Adrenal gland (tissue), 12 donors: ENCODE measurements around the gene DOK3. TPM values are rescaled to one million over a fixed set of nuclear protein-coding genes. Genes with fewer than 3 reads are reported as not detected.

Experiments
- DNase-seq, 7 donors: peaks; one replicate each; pipeline ENCODE4 v3.0.0-alpha.2; 2019 to 2020
- H3K27ac ChIP-seq, 5 donors: fragments of 200-600 bp; sonication (generic) in 4 of 5; 1 replicate in 3 of 5; 2 replicates in 2 of 5; pipeline versions ENCODE4 v1.5.1 to v1.8.0; 2016 to 2020; ENCODE audit warnings: mild to moderate bottlenecking in 1 of 5
- H3K27me3 ChIP-seq: fragments of 200-600 bp; 2 replicates; pipeline ENCODE4 v1.8.0; 2021
- H3K36me3 ChIP-seq, 2 donors: fragments of 200-600 bp; replicated peaks in 1 of 2; 1 replicate in 1 of 2; 2 replicates in 1 of 2; pipeline versions ENCODE4 v1.5.1 to v1.8.0; 2018 to 2022
- H3K4me1 ChIP-seq, 2 donors: fragments of 200-600 bp; replicated peaks in 1 of 2; 1 replicate in 1 of 2; 2 replicates in 1 of 2; pipeline versions ENCODE4 v1.5.1 to v1.8.0; 2018 to 2021
- H3K4me3 ChIP-seq, 4 donors: fragments of 200-600 bp; sonication (generic) in 3 of 4; one replicate each; pipeline ENCODE4 v1.5.1; 2016 to 2018
- H3K9me3 ChIP-seq, 3 donors: fragments of 200-600 bp; sonication (generic) in 1 of 3; replicated peaks in 1 of 3; 1 replicate in 2 of 3; 2 replicates in 1 of 3; pipeline versions ENCODE4 v1.5.1 to v1.8.0; 2016 to 2021
- POLR2A ChIP-seq, 2 donors: fragments of 450-650 bp; IDR thresholded peaks; one replicate each; pipeline ENCODE4 v1.6.1; 2017; ENCODE audit warnings: antibody characterized with exemption in 2 of 2, mild to moderate bottlenecking in 2 of 2, moderate library complexity in 1 of 2
- WGBS, 4 donors: extraction: QIAGEN DNeasy Blood & Tissue Kit in 2 of 4; methylation state at CpG; one replicate each; pipeline versions ENCODE4 v1.1.5 to v1.1.7; 2013 to 2017; 5-methylcytosine and 5-hydroxymethylcytosine counted together
- intact Hi-C, 2 donors: fragments of 100-400 bp; cut with DNase I; formaldehyde crosslinking; loops; one replicate each; pipeline versions ENCODE4 v1.14.1 to v1.15.0; 2022 to 2023
- polyA plus RNA-seq, 3 donors: library from polyadenylated mRNA; stranded (reverse); fragments of 200-250 nt in 2 of 3; fragments of 350-450 nt in 1 of 3; fragmentation: Illumina TruSeq in 1 of 3; extraction: RNeasy Lipid Tissue Mini Kit (QIAGEN cat#74804) in 1 of 3; gene quantifications; one replicate each; pipeline ENCODE4 v1.2.3, GENCODE V29; 2013 to 2014
- total RNA-seq, 9 donors: library from RNA; depleted of rRNA in 4 of 9; stranded (reverse); fragments of >200 nt in 4 of 9; fragments of 120-200 nt in 1 of 9; fragmentation: NEBNext Ultra II Directional in 1 of 9; extraction: Animal tissue kit (Norgen Biotek cat#: 25700) in 1 of 9; gene quantifications; one replicate each; pipeline versions ENCODE4 v1.1.0 to v1.2.4, GENCODE V29; 2013 to 2023
- TF ChIP-seq, protein P1 (sequence below), 6 experiments: fragments of 450-650 bp in 4 of 6; fragments of 200-600 bp in 2 of 6; sonication (generic) in 1 of 6; IDR thresholded peaks; 1 replicate in 5 of 6; 2 replicates in 1 of 6; pipeline versions ENCODE4 v1.5.1 to v1.8.0; 2016 to 2021; ENCODE audit warnings: antibody characterized with exemption in 6 of 6, mild to moderate bottlenecking in 2 of 6, moderate library complexity in 1 of 6
- donor health status: healthy with polysubstance abuse.
- donor health status: Bipolar disorder and iron deficiency.
- donor health status: DM: yes; HTN: yes; CAD: no.
- donor health status: DM: no; HTN: no; CAD: no.
- donor health status: DM: no; HTN: no; CAD: no.
- donor health status: DM: yes; HTN: yes; CAD: no.

The DOK3 gene
- total and polyA plus RNA-seq, 12 donors, result 1.5 to 49.1 (median 11.3) TPM

DNA sequence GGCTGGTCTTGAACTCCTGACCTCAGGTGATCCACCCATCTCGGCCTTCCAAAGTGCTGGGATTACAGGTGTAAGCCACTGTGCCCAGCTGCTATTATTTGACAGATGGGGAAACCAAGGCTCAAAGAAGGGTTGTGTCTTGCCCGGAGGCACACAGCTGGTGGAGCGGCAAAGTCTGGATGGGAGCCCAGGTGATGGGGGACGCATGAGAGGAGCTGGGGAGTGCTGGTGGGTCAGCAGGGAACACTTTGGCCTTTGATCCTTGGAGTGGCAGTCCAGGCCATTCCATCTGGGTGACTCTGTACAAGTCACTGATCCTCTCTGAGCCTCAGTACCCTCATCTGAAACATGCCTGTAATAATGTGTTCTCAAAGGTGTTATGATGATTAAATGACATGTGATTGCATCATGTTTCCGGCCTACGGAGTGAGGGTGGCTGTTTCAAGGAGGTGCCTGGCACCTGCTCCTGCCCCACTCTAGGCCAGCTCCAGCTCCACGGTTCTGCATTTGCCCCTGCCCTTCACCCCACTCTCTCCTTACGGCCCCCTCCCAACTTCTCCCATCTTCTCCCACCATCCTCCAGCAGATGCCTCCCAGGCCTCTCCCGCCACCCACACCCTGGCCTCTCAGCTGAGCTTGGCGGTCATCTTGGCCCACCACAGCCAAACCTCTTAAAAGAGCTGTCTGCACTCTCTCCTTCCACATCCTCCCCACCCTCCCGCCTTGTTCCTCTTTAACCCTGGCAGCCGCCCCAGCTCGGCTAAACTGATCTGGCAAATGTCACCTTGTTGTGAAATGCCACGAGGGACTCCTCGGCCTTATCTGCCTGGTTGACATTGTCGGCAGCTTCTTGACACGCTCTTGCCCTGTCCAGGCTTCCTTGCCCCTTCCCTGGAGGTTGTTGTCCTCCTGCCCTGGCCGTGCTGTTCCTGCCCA lies 30.6 kb downstream of the DOK3 start:
- Histone ChIP-seq H3K9me3 (no peaks in the 10 kb centered on the region), H3K27me3 (no peaks in the 10 kb centered on the region), H3K36me3 (peaks cover 0 to 2% of the 10 kb centered on the region in 2 donors), H3K4me3 (no peak overlapping the region), H3K27ac (peak overlapping the region in 2 of 5 donors; percentile 56 to 64), H3K4me1 (peaks cover 0 to 17% of the 10 kb centered on the region in 2 donors)
- no peak for TF ChIP-seq POLR2A (IDR thresholded peaks at IDR 0.05)
- TF ChIP-seq, protein P1, sequence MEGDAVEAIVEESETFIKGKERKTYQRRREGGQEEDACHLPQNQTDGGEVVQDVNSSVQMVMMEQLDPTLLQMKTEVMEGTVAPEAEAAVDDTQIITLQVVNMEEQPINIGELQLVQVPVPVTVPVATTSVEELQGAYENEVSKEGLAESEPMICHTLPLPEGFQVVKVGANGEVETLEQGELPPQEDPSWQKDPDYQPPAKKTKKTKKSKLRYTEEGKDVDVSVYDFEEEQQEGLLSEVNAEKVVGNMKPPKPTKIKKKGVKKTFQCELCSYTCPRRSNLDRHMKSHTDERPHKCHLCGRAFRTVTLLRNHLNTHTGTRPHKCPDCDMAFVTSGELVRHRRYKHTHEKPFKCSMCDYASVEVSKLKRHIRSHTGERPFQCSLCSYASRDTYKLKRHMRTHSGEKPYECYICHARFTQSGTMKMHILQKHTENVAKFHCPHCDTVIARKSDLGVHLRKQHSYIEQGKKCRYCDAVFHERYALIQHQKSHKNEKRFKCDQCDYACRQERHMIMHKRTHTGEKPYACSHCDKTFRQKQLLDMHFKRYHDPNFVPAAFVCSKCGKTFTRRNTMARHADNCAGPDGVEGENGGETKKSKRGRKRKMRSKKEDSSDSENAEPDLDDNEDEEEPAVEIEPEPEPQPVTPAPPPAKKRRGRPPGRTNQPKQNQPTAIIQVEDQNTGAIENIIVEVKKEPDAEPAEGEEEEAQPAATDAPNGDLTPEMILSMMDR (IDR thresholded peaks at IDR 0.05), result no peak
- DNase-seq, result peak in 6 of 7 donors; percentile 85 to 94 (median 88)
- intact Hi-C loops, result no loop called here
- 24 to 33% (median 30%) methylated on average over 15 to 18 of the region's 18 CpGs for WGBS, 4 donors

GRCh38 chr5:177477701-177478477 lies 31.7 kb downstream of the DOK3 start:
- intact Hi-C loops, result no loop called here
- Histone ChIP-seq H3K27ac (peak overlapping the region in 1 of 5 donors; percentile 13), H3K27me3 (no peaks in the 10 kb centered on the region), H3K4me1 (peaks cover 0 to 17% of the 10 kb centered on the region in 2 donors), H3K9me3 (no peaks in the 10 kb centered on the region), H3K4me3 (no peak overlapping the region), H3K36me3 (no peaks in the 10 kb centered on the region)
- DNase-seq, result no peak
- WGBS, 4 donors, result 88 to 95% (median 93%) methylated on average over 9 to 13 of the region's 13 CpGs
- TF ChIP-seq, protein P1 (IDR thresholded peaks at IDR 0.05), result no peak
- TF ChIP-seq POLR2A (IDR thresholded peaks at IDR 0.05), result no peak

GRCh38 chr5:177476531-177477233 lies 32.9 kb downstream of the DOK3 start:
- Histone ChIP-seq H3K4me1 (peaks cover 7 to 28% of the 10 kb centered on the region in 2 donors), H3K27ac (no peak overlapping the region), H3K27me3 (peaks cover 10% of the 10 kb centered on the region), H3K9me3 (no peaks in the 10 kb centered on the region), H3K4me3 (no peak overlapping the region), H3K36me3 (no peaks in the 10 kb centered on the region)
- DNase-seq, result peak in 4 of 7 donors; percentile 36 to 75 (median 52)
- TF ChIP-seq POLR2A (IDR thresholded peaks at IDR 0.05), result no peak
- TF ChIP-seq, protein P1 (IDR thresholded peaks at IDR 0.05), result no peak
- intact Hi-C loops, result no loop called here
- 74 to 86% (median 85%) methylated on average over 16 to 18 of the region's 18 CpGs for WGBS, 4 donors
